HG03175 (cell line): ENCODE measurements around the gene SEC62.

Experiments used
- ATAC-seq: cut with Tn5 transposase; IDR thresholded peaks from one replicate; pipeline ENCODE4 v1.9.1; 2021; ENCODE audit warnings: mild to moderate bottlenecking, moderate library complexity; ENCODE audit not compliant: unreplicated experiment

The SEC62 gene, protein sequence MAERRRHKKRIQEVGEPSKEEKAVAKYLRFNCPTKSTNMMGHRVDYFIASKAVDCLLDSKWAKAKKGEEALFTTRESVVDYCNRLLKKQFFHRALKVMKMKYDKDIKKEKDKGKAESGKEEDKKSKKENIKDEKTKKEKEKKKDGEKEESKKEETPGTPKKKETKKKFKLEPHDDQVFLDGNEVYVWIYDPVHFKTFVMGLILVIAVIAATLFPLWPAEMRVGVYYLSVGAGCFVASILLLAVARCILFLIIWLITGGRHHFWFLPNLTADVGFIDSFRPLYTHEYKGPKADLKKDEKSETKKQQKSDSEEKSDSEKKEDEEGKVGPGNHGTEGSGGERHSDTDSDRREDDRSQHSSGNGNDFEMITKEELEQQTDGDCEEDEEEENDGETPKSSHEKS

DNA sequence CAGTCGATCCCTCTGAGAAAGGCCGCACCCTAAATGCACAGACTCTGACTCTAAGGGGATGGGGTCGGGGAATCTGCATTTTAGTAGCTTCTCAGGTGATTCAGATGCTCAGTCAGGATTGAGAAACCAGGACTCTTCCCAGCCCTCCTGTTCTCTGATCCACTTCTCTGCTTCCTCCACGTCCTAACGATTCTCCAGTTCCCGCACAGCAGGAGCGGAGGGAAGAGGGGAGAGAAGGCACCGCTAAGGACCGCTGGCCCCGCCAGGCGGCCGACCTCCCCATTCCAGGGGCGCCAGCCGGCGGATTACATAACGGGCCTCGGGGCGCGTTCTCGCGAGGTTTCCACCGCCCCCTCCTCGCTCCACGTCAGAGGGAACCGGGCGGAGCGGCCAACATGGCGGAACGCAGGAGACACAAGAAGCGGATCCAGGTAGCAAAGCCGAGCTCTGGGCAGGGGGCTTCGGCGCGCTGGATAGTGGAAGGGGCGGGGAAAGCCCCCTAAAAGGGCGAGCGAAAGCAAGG is at the start of gene SEC62:
SEC62 (plus strand) TSS at position 380 of the 523 bp plus-strand sequence; CDS start at position 396, 16 bp downstream.
- ATAC-seq: peak; percentile 88

DNA sequence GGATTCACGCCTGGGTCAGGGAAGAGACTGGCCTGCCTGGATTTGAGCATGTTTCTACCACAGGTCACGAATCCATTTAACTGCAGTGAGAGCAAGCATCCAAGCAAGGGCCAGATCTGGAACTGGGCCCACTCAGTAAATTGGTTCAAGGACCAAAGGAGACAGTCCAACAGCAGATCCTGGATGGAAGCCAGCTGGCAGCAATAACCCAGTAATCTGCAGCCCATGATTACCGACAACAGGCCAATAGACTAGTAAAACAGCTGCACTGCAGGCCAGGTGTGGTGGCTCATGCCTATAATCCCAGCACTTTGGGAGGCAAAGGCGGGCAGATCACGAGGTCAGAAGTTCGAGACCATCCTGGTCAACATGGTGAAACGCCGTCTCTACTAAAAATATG is 43.4 kb upstream of the SEC62 start:
- ATAC-seq: no peak

DNA sequence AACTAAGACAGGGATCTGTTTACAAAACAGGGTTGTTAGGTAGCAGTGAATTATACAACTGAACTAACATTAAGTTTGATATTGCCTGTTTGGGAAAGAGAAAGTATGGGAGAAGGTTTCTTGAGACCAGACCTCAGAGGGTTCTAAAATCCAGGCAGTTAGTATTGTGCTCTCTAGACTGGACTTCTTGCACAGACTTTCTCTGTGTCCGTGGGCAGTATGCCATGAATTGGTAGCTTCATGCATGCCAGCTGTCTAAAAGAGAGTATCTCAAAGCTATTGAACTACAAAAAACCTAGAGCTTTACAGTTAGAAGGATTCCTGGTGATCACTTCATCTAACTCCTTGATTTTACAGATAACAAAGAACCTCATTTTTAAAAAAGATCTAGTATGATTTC is 42.8 kb upstream of the SEC62 start:
- ATAC-seq: no peak

DNA sequence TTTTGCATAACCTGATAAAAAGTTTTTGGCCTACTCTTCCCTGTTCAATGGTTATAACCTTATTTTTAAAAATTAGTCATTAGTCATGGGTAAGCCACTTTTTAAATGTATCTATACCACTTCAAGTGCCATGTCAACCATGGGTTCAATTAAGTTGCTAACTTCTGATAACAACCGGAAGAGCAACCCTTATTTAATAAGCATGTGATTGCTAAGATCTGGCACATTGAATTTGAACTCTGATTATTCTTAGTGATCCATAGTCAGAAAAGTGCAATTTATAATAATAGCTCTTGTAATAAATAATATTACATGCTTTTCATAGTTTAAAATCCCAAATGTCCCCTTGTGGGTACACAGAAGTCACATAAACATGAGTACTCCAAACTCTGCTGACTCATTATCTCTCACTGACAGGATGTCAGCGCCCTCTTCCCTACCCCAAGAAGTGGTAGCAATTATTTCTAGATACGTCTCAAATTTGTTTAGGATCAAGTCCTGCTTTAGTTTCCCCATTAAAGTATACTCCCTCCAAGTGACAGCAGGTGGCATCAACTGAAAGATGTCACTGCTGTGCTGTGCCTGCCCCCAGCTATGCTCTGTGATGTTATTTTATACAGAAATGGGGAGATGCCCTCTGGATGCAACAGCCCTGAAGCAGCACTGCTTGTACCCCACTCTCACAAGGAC is 36.6 kb upstream of the SEC62 start:
- peak; percentile 22 for ATAC-seq

DNA sequence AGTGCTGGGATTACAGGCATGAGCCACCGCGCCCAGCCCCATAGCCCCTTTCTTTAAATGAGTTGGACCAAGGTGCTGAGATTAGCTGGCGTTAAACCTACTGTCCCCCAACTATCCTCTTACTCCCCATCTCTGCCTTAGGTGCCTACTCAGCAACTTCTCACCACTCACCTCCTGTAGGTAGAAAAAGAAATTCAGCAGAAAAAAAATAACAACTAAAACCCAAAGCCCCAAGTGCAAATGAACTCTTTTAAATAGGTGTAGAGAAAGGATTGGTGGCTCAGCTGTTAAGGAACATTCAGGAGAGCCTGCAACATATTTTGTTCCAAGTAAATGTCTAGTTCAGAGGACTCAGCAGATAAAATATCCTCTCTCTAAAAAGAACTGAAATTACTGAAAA is 35.8 kb upstream of the SEC62 start:
- no peak for ATAC-seq

DNA sequence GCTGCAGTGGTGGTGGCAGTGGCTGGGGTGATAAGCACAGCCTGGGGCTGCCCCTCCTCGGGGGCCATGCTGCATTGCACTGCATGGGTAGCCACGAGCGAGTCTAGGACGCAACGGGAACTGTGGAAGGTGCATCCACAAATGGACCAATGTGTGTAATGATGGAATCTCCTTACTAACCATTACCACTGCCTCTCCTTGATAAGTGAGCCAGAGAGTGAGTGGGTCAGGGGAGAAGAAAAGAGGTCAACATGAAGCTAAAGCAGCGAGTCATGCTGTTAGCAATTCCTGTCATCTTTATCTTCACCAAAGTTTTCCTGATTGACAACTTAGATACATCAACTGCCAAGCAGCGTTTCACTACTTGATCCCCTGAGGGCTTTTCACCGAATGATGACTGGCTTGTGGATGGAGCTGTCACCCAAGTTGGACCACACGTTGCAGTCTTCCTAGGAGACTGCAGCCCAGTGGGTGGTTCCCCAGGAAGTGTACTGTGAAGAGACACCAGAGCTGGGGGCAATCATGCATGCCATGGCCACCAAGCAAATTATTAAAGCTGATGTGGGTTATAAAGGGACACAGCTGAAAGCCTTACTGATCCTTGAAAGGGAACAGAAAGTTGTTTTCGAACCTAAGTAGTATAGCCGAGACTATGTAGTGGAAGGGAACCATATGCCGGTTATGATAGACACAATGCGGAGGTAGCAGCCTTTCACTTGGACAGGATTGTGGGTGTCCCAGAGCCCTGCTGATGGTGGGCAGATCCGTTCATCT is 34.7 kb upstream of the SEC62 start:
- ATAC-seq: peak; percentile 96

DNA sequence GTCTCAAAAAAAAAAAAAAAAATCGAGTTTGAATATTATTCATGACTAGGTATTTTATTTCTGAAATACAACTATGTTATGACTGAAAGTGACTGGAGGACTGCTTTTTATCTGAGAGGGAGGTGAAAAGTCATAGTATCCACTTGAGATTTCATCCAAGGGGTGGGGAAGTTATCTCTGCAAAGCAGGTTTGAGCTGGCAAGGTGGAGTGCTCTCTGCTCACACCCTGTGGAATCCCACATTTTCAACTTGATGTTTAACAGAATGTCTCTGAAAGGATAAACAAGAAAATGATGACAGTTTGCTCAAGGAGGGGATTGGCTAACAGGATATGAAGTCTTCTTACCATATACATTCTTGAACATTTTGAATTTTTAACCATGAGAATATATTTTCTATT is 27.3 kb upstream of the SEC62 start:
- no peak for ATAC-seq

DNA sequence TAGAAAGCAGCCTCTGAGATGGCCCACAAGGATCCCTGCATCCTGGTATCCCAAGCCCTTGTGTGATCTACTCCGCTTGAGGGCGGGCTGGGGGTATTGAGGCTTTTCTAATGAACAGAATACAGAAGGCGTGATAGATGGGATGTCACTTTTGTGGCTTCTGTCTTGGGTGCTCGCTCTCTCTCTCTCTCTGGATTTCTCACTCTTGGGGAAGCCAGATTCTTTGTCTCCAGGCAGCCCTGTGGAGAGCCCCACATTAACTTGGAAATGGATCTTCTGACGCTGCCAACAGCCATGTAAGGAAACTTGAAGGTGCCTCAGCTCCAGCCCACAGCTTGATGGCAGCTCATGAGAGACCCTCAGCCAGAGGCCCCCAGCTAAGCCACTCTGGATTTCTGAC is 26.9 kb upstream of the SEC62 start:
- ATAC-seq: no peak

DNA sequence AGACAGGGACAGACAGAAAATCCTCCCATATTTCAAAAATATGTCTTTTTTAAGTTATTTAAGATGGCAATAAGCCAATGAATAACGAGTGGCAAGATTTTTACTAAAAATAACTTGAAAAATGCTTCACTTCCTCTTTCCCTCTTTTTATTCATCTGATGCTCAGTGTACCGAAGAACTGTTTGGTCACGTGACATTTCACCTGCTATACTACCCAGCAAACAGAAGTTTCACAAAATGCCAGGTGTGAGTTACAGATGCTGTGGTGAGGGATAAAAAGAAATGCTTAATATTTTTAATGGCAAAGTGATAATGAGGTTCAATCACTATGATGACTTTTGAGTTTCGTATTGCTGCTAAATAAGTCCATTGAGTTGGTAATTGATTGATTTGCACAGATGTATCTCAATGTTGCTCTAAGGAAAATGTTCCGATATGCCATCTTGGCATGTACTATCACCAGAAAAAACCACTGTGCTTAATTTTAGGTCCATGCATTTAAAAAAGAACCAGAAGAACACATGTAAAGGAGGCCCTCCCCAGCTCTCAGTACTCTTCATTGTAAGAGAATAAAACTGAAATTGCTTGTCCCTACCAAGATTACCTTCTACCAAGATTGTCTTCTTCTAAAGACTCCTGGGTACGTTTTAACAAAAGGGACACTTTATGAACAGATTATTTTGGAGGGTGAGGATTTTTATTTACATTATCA is 26.0 kb upstream of the SEC62 start:
- peak; percentile 81 for ATAC-seq

DNA sequence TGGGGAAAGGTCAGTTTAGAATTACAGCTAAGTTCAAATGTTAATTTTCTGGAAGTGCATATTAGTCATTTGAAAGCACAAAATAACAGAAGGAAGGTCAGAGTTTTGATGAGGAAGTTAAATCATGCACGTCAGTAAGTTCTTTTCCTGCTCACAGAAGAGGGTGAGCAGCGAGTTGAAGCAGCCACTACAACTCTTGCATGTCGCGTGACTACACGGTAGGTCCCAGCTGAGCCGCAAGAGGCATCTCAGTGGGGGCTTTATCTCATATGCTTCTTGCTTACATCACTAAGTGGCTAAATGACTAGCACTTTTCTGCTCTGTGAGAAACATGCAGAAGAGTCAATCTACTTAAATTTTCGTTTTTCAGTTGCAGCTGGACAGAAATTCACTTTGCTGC is 21.3 kb upstream of the SEC62 start:
- peak; percentile 88 for ATAC-seq

DNA sequence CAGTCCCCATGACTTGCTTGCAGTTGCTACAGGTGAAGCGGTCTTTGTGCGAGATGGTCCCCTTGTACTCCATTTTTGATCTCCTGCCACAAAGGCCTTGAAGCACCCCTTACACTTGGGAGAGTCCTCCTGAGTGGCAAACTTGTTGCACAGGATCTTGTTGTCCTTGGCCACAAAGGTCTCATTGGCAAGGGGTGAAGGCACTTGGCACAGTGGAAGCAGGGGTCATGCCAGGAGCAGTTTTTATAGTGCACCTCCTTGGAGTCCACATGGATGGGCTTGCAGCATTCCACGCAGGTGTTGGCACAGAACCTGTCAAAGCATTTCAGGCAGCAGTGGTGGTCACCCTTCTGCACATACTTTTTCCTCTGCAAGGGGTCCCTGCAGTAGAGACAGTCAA is 20.3 kb upstream of the SEC62 start:
- no peak for ATAC-seq

DNA sequence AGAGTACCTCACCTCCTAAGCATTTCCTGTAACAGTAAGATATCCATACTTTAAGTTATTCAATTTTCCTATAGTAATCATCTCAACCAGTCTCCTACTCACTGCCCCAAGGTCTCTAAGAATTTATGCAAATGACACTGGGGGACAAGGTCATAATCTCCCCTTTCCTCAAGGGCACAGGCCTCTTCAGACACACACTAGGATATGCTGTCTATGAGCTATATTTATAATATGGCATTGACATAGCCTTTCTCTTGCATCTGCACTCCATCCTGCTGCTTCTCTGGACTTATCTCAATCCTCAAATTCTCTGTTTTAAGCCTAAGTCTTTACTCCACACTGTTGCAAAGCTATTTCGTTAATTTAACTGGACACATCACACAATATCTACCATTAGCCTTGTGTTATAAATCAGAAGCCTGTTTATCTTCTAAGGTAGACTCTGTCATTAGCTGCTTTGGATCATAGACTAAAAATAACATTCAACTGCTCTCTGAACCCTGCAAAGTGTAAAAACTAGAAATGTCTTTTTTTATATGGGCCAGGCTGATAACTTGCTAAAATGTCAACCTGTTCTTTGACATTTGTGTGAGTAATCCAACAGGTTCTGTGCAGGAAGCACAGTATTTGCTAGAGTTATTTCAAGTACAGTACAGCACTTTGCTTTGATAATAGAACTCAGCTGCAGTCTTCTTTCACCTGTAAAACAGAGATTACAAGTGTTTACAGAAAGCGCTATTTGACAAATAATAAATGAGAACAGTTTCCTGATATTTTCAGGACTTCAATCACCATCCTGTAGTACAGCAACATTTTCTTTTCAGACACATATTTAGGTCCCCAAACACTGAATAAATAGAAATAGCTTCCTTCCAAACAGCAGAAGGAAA is 17.8 kb upstream of the SEC62 start:
- no peak for ATAC-seq

DNA sequence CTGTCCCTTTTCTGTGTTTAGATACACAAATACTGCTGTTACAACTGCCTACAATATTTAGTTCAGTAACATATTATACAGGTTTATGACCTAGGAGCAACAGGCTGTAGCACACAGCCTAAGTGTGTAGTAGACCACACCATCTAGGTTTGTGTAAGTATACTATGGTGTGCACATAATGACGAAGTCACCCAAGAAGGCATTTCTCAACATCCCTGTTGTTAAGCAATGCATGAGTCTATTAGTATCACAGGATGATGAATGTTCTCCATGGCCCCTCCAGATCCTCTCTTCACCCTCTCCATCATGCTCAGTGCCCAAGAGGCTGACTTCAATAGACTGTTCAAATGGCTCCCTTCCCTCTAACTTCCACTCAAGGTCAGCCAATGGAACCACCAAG is 14.6 kb upstream of the SEC62 start:
- ATAC-seq: no peak

DNA sequence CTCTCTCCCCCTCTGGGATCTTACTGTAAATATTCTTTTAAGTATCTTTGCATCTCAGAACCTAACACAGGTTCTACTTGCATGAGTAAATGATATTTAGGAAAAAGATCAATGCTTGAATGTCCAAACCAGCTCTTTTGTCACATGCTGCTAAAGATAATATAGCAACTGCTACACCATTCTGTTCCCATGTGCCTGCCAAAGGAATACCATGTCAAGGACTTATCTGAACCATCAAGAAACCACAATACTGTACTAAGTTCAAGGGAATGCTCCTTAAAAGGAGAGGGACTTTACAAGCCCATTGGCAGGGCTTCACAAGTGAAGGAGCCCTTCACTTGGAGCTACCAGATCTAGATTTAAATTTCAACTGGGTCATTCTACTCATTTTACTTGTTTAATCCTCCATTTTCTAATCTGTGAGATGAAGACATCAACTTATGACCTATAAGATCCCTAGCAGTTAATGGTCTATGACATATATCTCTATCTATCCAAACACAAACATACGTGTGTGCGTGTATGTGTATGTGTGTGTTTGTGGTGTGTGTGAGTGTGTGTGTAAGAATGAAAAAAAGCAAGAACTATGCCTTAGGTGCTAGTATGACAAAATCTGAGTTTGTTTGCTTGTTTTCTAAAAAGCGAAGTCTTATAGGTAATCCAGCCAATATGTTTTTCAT is 13.0 kb upstream of the SEC62 start:
- peak; percentile 21 for ATAC-seq

DNA sequence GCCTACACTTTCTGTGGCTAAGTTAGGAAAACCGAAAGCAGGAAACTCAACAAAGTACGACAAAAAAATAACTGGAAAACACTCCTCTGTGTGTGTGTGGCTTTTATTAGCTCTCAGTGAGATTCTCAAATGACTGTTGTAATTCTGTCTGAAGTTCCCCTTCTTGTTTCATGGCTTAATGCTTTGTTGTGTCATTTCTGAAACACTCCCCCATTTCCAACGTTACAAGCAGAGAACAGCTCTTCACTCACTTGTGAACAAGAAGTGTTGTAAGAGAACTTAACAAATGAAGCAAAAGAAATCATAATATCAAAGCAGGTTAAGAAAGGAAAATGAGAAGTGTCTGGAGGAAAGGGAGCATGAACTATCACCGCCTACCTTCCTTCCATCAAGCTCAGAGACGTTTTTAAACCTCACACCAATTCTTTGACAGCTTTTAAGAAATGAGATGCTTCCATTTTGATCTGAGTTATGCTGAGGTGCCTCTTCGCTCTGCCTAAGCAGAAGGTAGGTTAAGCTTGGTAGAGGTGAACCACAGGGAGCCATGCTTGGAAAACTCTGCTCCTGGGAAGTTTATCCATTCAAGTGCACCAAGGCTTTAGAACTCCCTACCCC is 12.4 kb upstream of the SEC62 start:
- ATAC-seq: peak; percentile 72

DNA sequence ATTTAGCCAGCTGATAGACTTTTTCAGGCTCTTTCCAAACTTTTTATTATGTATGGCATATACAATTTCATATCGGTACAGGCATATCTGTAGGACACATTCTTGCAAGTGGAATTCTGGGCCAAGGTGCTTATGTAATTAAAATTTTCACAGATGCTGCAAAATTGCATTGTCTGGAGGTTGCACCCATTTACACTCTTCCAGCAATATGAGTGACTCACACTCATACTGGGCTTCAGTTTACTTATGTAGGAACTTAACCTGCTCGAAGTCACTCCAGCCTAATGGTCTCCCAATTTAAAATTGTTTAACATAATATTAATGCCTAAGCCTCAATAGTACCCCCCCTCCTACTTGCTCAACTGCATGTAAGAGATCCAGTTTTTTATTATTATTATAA is 11.2 kb upstream of the SEC62 start:
- no peak for ATAC-seq

DNA sequence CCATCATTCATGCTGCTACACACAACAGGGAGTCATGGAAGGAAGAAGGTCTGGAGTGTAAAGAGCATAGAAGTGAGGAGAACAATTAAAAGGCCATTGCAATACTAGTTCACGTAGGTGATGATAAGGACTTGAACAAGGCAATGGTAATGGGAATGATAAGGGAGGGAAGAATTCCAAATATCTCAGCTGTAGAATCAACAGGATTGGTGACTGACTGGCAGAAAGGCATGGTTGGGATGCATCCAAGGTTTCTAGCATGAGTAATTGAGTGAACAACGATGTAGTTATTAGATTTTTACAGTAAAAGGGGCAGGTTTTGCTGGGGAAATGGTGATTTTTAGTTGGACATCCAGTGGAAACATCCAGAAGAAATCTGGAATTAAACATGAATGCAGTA is 2.4 kb upstream of the SEC62 start:
- no peak for ATAC-seq

DNA sequence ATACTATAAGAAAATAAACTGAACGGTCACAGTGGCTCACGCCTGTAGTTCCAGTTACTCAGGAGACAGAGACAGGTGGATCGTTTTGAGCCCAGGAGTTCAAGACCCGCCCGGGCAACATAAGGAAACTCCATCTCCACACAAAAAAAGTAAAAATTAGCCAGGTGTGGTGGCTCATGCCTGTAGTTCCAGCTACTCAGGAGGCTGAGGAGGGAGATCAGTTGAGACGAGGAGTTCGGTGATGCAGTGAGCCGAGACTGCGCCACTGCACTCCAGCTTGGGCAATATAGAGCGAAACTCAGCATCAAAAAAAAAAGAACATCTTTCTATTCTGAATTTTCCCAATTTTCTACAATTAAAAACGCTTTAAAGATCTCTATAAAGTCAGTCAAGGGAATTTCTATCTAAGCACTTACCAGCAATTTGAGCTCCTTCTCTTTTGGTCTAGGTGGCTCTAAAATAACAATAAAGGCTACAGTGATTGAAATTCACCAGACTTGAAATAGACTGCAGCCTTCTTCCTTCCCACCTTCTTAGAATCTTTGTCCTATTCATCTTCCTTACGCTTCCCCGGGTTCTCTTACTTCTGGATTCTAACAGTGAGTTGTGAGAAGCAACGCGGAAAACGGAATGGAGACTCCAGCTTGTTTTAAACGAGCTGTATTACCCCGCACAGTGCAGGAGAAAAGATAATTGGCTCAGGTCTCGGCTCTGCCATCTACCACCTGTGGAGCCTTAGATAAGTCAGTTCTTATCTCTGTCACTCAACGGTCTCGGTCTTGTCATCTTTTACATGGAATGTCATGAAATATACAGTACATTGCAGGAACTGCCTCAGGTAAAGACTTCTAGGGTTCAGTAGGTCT is 812 bp upstream of the SEC62 start:
- peak; percentile 32 for ATAC-seq
